NCI-H2081 treated with DMSO at 0.1 percent for 48 hours (cell line): ENCODE data around the gene VWA3B.

Experiments
- DNase-seq: peaks from one replicate; lab custom pipeline; 2025; lab: John Stamatoyannopoulos, UW

Gene VWA3B

GRCh38 chr2:98172150-98172765 is 85.3 kb downstream of the VWA3B start:
- no peak for DNase-seq

GRCh38 chr2:98172951-98173350 is 86.0 kb downstream of the VWA3B start:
- DNase-seq: no peak

DNA sequence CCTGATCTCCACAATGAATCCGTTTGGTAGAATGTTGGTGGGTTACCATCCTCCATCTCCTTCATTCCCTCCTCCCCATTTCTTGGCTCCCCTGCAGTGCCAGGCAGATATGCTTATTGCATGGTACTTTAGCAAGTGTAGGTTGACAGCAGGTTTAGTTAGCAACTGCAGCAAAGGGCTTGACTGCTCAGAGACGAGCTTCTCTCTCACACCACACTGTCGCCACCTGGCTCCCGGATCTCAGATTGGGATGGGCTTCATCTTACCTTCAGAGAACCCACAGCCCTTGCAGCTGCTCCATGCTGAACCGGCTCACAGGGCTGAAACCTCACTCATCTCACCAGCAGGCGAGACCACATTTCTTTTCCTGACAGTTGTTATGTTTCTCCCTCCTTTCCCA is 88.8 kb downstream of the VWA3B start:
- DNase-seq: no peak

DNA sequence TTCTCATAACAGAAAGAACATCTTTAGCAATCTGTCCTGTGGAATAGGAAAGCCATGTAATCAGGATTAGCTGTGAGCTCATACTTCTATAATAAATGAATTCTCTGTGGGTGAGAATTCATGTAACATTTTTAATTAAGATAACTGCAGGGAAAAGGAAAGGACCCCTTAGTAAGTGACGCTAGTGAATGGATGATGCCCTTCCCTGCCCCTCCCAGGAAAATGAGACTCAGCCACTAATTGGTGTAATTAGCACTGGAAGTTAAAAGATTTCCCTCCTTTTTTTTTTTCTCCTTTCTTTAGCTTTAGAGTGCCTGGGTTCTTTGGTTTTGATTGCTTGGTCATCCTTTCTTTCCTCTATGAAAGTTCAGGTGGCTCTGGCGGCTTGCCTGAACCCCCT is 90.3 kb downstream of the VWA3B start:
- DNase-seq: no peak

GRCh38 chr2:98177986-98178385 is 91.0 kb downstream of the VWA3B start:
- DNase-seq: no peak

- DNase-seq: no peak
Observed at GRCh38 chr2:98180456-98180855, 93.5 kb downstream of the VWA3B start.

DNA sequence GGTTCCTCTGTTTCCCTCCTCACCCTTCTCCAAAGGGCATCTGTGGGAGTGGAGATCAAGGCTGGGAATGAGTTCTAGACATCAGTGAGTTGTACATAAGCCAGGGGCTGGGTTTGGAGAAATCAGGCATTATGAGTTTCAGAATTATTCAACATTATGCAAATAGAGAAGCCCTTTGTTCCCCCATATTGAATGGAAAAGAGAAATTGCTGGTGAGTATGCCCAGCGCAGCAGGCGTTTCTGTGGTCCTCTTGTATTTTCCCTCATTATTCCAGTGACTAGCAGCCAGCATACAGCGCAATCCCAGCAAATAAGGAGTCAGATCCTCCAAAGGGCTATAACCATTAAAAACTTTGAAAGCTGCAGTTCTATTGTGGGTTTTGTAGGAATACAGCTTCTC is 94.4 kb downstream of the VWA3B start:
- no peak for DNase-seq

DNA sequence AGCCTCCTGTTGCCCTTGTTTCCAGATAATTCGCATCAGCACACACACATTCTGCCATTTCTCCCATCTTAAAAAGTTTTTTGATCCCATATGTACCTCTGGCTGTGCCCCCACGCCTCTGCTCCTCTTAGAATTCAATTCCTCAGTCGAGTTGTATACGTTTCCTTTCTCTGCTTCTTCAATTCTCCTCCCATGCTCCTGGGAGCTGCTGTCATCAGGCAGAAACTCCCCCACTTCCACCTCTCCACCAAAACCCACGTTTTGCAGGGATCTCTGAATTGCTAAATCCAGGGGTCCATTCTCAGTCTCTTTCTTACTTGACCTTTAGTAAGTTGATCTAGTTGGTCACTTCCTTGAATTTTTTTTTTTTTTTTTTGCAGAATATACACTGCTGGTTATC is 98.8 kb downstream of the VWA3B start:
- DNase-seq: no peak

- DNase-seq: no peak
Observed at GRCh38 chr2:98187194-98187593, 100.2 kb downstream of the VWA3B start.

DNA sequence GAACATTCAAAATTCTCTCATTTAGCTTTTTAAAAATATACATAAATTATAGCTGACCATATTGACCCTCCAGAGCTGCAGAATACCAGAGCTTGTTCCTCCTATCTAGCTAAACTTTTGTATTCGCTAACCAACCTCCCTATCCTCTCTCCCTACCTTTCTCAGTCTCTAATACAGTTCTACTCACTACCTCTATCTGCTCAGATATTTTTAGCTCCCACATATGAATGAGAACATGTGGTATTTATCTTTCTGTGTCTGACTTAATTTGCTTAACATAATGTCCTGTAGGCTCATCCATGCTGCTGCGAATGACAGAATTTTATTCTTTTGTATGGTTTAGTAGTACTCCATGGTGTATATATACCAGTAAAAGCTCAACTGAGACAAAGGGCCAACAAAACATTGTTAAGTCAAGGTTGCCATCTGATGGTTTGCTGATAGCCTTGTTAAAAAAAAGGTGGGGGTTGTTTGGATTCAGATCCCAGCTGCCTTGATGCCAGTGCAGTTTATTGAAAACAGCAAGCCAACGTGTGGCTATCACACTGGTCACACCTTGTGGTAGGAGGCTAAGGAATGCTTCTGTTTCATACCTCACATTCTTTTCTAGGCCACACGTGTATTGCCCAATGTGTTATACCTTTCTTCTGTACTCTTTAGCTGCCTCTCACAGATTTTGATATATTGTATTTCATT is 101.5 kb downstream of the VWA3B start:
- no peak for DNase-seq

GRCh38 chr2:98191883-98192282 is 104.9 kb downstream of the VWA3B start:
- DNase-seq: no peak

GRCh38 chr2:98201576-98201975 is 114.6 kb downstream of the VWA3B start:
- DNase-seq: no peak

DNA sequence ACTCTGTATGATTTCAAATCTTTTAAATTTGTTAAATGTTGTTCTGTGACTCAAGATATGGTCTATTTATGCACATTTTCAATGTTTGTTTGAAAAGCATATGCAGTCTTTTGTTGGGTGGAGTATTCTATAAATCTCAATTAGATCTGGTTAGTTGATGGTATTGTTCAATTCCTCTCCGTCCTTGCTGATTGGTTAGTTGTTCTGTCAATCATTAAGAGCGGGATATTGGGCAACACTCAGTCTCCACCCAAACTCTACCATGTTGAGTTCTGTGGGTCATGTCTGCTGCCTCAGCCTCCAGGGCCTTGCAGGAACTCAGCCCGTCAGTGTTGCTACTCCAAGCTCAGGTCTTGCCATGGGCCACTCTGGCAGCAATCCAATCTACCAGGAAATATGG is 118.9 kb downstream of the VWA3B start:
- DNase-seq: no peak

DNA sequence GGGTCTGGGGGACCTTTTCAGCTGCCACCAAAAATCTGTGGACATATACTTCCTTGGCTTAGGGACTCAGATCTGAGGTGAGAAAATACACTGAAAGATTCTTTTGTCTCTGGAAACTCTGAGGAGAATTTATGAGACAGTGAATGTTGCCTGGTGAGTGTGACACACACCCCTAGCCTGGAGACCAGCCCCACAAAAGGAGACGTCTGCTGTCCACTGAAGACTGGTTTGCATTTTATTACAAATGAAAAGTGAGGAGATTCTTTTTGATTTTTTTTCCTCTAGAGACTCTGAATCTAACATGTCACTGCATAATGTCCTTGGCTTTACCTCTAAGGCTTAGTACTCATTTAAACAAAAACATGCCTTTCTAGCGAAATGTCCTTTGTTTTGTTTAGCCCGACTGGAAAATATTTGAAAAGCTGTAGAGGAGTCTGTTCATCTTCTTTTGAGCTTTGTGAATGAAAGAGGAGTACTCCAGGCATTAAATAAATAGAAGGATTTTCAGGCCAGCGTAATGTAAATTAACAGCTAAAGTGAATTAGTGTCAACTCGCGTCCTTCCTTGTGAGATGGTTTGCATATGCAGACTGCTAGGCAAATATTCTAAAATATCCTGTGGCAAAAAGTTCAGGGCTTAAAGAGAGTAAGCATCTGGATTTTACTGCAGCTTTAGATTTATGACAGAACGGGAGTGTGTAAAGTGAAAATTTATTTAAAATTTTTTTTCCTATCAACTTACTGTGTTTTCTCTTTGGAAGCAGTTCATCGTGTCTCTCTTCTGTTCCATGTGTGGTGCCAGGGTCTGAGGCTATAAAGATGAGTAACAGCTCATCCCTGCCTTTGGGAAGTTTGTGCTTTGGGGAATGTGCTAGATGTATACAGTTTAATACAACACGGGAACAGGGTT is 125.4 kb downstream of the VWA3B start:
- no peak for DNase-seq

DNA sequence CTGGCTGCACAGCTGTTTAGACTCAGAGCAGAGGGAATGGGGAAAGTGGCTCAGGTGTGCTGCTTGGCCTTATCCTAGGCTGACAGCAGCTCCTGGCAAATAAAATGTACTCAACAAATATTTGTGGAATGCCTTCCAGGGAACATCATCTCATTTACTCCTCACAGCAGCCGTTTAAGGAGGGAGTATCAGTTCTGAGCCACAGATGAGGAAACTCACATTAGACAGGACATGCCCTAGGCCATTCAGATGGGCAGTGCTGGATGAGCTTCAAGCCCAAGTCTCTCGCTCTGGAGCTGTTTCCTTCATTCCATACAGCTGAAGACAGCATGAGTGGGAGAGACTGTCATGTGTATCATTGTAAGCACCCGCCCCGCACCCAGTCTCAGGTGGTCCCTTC is 129.6 kb downstream of the VWA3B start:
- no peak for DNase-seq

DNA sequence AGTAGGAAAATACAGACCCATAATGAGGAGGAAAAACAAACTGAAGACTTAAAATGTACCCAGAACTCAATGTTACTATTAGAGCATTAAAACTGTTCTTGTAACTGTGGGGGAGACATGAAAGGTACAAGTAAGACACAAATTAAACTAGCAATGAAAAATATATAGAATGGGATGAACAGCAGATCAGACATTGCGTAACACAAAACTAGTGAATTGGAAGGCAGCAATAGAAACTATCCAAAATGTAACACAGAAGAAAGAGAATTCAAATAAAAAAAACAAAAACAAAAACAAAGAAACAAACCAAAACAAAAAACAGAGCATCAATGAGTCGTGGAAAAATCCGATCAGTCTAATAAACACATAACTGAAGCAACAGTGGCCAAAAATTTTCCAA is 132.2 kb downstream of the VWA3B start:
- no peak for DNase-seq

GRCh38 chr2:98233941-98234340 is 147.0 kb downstream of the VWA3B start:
- DNase-seq: no peak

DNA sequence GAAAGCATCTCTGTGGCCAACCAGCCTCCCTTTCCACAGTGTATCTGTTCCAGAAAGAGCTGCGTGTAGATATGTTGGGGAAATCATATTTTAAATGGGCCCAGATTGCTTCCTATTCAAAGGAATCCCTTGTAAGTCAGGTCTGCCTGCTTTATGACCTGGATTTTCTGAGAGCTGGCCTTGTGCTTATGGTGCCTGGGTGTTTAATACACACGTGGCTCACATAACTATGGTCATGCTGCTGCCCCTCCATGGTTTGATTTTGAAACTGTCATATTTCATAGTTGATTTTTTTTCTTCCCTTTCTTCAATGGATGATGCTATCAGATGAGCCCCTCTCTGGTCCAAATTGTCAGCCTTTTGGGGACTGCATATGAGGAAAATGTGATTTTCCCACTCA is 147.8 kb downstream of the VWA3B start:
- no peak for DNase-seq

DNA sequence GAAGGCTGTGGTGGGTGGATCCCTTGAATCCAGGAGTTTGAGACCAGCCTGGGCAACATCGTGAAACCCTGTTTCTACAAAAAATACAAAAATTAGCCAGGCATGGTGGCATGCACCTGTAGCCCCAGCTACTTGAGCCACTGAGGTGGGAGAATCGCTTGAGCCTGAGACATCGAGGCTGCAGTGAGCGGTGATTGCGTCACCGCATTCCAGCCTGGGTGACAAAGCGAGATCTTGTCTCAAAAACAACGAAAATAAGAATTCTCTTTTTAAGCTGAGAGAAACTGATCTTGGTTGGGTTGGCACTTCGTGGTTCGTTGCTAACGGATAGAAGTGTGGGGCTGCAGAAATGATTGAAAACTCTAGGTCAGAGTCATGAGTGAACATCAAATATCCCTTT is 150.0 kb downstream of the VWA3B start:
- no peak for DNase-seq

DNA sequence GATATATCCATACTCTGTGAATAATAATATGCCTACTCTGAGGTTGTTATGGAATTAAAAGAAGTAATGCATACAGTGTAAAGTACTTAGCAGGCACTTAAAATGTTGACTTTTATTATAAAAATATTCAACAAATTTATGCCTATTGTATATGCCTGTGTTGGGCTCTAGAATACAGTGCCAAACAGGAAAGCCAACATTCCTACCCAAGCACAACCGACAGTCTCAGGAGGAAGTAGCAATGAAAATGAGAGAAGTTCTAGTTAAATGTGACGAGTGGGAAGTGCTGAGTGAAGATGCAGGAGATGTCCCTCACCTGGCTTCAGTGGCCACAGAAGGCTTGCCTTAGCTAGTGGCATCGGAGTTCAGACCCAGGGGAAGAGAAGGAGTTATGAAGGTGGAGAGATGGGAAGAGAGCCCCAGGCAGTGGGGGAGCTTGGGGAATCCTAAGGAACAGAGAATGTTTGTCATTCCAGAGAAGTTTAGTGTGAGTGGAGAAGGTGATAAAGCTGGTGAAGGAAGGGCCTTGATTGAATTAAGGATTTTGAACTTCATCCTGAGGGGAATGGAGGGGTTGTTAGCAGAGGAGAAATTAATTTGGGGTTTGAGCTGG is 153.9 kb downstream of the VWA3B start:
- no peak for DNase-seq

- DNase-seq: no peak
Observed at GRCh38 chr2:98241592-98241991, 154.6 kb downstream of the VWA3B start.

DNA sequence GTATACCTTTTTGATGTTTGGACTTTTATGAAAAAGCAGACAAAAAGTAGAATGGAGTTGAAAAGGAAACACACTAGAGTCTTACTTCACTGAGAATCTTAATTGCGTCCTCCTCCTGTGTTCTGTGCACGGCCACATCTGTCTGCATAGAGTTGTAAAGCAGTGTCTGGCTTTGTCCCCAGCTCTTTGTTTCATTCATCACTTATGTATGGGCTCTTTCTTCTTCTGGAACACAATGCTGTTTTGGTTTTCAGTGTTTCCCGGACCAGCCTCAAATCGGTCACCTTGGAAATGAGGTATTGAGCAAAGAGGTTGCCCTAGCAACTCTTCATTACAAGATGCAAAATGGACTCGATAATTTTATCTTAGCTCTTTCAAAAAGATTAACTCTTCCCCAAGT is 155.0 kb downstream of the VWA3B start:
- DNase-seq: no peak

DNA sequence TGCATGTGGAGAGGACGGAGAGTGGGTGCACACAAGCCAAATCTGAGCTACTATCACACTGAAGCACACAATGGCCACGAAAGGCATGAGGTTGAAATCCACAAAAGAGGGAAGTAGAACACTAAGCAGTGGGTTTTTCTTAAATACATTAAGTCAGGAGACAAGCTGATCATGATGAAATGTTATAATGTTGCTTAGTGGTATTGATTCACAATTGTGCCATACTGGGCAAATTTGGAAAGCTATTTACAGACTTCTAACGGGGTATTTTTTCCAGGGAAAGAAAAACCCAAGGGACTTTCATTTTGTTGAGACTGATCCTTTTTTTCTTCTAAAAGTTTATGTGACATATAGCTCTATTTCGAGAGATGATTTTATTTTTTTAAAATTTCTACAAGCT is 158.5 kb downstream of the VWA3B start:
- DNase-seq: no peak
